Stimulated activated CD8-positive, alpha-beta memory T cell treated with anti-CD3 and anti-CD28 coated beads, Interleukin-4, amount 100 ng/mL, for 24 hours (primary cell): ENCODE results near the gene CCDC149.

Experiments
- DNase-seq: peaks from one replicate; pipeline ENCODE4 v3.0.0-alpha.2; 2020; ENCODE audit warnings: low read depth

CCDC149 gene

DNA sequence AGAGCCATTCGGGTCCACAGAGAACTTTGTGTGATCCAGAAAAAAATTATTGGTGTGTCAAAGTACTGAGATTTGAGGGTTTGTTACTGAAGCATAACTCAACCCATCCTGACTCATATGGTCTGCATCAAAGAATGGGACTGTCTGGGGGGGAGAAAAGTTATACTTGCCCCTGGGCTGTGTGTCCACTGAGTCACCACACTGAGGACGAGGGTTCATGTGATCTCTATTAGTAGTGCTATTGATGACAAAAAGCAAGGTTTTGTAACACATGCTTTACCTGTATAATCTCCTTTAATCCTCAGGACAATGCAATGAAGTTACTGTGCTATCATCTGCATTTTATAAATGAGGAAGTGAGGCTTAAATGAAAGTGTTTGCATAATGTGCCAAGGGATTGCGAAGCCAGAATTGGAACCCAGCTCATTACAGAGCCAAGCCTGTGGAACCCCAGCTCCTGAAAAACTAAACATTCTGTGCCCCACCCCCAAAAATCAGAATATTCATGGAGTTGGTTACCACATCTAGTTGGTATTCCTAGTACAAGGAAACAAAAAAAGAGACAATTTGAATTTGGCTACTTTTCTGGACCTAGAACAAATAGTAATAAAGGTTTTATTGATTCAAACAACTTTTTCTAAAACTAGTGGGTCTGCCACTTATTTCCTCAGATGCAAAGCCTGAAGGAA is 31.2 kb downstream of the CCDC149 start:
- no peak for DNase-seq

DNA sequence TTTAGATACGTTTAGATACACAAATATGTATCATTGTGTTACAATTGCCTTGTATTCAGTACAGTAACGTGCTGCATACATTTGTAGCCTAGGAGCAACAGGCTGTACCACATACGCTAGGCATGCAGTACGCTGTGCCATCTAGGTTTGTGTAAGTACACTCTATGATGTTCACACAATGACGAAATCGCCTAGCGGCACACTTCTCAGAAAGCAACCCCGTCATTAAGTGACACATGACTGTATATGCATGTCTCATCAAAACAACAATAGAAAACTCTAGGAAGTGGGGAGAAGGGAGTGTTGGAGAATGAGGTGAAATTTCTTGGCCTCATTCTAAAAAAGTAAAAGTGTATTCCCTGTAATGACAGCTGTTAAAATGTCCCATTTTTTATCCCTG is 32.7 kb downstream of the CCDC149 start:
- no peak for DNase-seq

GRCh38 chr4:24878636-24879016 is 34.2 kb downstream of the CCDC149 start:
- DNase-seq, result no peak

- no peak for DNase-seq
Measured at GRCh38 chr4:24877868-24878635, 34.8 kb downstream of the CCDC149 start.

DNA sequence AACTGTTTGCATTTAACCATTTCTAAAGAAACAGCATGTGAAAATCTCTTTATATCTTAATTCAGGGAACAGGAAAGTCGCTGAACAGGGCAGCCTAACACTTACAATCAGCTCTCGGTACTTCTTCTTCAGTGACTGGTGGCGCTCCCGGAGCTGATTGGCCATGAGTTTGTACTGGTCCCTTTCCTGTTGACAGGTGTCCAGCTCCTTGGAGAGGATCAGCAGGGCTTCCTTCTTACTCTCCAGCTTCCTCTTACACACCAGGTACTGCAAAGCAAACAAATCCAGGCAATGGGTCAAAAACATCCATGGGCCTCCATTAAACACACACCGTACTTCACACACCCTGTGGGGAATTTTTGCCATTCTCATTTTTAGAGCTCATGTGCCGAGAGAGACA is 36.4 kb downstream of the CCDC149 start:
- DNase-seq, result no peak

DNA sequence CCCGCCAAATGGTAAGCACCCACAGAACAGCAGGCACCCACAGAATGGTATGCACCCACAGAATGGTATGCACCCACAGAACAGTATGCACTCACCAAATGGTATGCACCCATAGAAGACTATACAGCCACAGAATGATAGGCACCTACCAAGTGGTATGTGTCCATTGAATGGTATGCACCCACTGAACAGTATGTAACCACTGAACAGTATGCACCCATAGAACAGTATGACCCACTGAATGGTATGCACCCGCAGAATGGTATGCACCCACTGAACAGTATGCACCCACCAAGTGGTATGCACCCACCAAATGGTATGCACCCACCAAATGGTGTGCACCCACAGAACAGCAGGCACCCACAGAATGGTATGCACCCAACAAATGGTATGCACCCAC is 40.1 kb downstream of the CCDC149 start:
- no peak for DNase-seq

GRCh38 chr4:24871210-24871609 is 41.6 kb downstream of the CCDC149 start:
- no peak for DNase-seq

GRCh38 chr4:24867766-24868296 is 45.0 kb downstream of the CCDC149 start:
- DNase-seq, result no peak

GRCh38 chr4:24867251-24867650 is 45.6 kb downstream of the CCDC149 start:
- DNase-seq, result no peak

DNA sequence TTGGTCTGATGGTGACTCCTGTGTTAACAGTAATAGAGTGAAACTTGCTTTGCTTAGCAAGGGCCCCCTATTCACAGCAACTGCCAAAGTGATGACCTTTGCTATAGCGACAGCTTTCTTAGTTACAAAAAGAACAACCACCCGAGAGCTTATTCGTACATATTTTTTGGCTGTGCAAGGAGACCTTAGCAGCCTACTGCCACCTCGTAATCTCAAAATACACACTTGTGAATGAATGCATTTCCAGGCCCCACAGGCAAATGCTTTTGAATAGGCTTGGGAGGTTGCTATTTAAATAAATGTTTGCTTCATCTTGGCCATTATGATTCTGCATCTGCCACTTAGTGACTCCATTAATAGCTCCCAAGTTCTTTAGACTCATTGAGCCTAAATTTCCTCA is 47.4 kb downstream of the CCDC149 start:
- no peak for DNase-seq

GRCh38 chr4:24863799-24864198 is 49.0 kb downstream of the CCDC149 start:
- no peak for DNase-seq

- no peak for DNase-seq
Measured at GRCh38 chr4:24862073-24862751, 50.6 kb downstream of the CCDC149 start.

DNA sequence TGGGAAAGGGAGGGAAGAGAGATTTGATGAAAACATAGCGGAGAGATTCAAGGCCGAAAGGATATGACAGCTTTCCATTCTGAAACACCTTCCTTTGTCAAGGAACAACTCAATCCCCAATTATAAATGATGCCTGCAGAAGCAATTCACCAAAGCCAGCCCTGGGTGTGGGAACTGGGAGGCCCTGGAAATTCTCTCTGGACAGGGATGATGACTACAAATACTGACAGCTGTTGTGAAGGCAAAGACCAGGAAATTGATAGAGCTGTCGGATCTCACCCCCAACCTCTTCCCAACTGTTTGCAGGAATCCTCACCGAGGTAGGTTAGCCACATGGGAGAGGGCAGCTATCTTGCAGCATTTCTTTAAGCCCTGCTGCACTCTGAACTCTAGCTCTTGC is 54.3 kb downstream of the CCDC149 start:
- DNase-seq, result no peak

GRCh38 chr4:24858026-24858425 is 54.8 kb downstream of the CCDC149 start:
- no peak for DNase-seq

GRCh38 chr4:24856586-24856985 is 56.3 kb downstream of the CCDC149 start:
- DNase-seq, result no peak

DNA sequence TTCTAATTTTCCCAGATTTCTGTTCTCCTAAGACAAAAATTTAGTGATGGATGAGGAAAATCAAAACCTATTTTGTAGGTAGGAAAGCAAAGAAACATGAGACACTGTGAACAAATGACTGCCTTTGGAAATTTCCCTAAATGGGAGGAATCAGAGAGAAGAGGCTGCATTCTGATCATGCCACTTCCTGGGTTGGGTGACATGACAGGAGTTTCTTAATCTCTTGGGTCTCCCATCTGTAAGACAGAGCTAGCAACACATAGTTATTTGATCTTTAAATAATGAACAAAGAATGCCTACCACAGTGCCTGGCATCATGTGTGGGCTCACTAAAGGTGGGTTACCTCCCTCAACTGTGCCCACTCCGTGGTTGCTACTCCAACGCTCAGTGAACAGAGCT is 57.1 kb downstream of the CCDC149 start:
- DNase-seq, result no peak

DNA sequence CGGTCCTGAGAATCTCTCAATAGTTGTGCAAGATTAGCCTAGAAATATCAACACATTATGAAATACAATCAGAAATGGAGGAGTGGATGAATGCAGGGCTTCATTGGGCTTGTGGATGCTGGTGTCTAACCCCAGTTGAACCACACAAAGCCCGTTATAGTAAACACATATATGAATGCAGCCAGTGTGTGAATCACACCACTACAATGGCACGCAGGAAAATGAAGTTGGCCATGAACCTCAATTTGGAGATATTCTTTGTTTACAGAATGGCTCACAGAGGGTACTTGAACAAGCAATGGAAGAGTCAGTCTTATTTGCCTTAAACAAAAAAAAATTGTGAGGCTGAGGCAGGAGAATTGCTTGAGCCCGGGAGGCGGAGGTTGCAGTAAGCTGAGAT is 59.7 kb downstream of the CCDC149 start:
- no peak for DNase-seq

DNA sequence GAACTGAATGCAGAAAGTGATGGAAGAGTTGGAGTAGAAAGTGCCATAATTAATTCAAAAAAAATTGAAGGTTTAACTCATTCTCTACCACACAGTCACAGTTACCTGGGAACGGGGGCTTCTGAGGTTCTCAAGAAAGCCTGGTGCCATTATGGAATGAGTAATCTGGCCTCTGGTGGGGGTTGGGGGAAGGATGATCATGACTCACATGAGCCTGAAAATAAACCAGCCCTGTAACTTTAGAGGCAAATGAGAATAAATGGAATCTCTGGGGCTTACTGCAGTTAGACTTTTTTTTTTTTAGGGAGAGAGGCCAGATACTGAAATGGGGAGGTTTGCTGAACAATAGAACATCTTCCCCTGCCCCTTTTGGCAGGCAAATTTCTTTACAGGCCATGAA is 62.2 kb downstream of the CCDC149 start:
- no peak for DNase-seq

DNA sequence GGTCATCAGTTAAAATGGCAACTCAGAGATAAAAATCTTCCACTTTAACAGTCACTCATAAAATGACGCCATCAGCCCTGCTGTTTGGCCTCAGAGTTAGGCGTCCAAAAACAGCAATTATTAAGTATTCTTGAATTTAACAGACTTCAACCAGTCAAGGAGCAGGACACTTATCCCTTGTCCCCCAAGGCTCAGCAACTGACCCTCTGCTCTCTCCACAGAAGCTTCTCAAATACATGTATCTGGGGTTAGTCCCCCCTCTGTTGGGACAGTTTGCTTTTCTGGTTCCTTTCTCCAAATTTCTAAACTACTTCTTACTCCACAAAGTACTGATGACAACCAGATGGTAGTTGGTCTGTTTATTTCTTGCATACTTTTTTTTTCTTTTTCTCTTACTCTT is 63.1 kb downstream of the CCDC149 start:
- DNase-seq, result no peak

- DNase-seq, result no peak
Measured at GRCh38 chr4:24849351-24849750, 63.5 kb downstream of the CCDC149 start.

DNA sequence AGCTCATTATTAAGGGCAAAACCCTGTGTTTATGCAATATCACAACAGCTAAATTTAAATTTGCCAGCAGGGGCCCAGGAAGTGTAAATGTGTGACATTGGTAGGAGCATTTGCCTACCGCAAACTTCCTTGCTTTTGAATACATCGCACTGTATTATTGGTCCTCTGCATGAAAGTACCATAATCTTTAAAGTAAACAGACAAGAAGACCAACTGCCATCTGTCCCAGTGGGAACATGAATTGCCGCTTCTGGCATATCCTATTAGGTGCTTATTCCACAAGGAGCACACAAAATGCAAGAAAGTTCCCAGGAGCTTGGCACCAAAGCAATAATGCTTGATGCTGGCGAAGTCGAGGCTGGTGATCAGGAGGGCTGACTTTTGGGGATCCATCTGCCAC is 66.1 kb downstream of the CCDC149 start:
- DNase-seq, result no peak

- no peak for DNase-seq
Measured at GRCh38 chr4:24845902-24846301, 66.9 kb downstream of the CCDC149 start.

- DNase-seq, result no peak
Measured at GRCh38 chr4:24845132-24845531, 67.7 kb downstream of the CCDC149 start.
